Measurements from ENCODE around the gene PIN1.

DNA sequence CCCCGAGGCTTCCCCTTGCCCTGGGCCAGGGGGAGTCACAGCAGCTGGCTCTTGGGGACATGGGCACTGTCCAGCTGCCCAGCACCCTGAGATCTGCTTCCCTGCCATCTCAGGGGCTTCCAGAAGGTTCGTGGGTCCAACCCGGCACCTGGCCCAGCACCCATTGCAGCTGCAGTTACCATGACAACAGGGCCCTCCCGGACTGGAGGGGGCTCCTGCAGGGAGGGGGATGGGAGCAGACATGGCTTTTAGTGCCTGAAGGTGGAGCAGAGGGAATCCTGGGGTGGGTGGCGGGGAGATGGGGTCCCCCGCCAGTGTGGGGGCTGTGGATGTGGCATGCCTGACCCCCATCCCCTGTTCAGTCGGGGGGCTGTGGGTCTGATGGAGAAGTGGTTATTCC lies 14.7 kb downstream of the PIN1 start:
- TF ChIP-seq, protein P1, sequence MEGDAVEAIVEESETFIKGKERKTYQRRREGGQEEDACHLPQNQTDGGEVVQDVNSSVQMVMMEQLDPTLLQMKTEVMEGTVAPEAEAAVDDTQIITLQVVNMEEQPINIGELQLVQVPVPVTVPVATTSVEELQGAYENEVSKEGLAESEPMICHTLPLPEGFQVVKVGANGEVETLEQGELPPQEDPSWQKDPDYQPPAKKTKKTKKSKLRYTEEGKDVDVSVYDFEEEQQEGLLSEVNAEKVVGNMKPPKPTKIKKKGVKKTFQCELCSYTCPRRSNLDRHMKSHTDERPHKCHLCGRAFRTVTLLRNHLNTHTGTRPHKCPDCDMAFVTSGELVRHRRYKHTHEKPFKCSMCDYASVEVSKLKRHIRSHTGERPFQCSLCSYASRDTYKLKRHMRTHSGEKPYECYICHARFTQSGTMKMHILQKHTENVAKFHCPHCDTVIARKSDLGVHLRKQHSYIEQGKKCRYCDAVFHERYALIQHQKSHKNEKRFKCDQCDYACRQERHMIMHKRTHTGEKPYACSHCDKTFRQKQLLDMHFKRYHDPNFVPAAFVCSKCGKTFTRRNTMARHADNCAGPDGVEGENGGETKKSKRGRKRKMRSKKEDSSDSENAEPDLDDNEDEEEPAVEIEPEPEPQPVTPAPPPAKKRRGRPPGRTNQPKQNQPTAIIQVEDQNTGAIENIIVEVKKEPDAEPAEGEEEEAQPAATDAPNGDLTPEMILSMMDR (IDR thresholded peaks at IDR 0.05 in 2 of 3, conservative IDR thresholded peaks at IDR 0.05 in 1 of 3; ENCODE audit: control insufficient read depth in 2 of 3, extremely low read depth in 1 of 3, insufficient read depth in 1 of 3, low read depth in 3 of 3, low read length in 3 of 3): no peak
- TF ChIP-seq IKZF1 (conservative IDR thresholded peaks at IDR 0.05): no peak
- TF ChIP-seq BRCA1 (IDR thresholded peaks at IDR 0.05; ENCODE audit: low read depth, low read length): no peak
- TF ChIP-seq POLR2AphosphoS5 (IDR thresholded peaks at IDR 0.05; ENCODE audit: low read length): no peak
- no peak for TF ChIP-seq TCF7 (IDR thresholded peaks at IDR 0.05; ENCODE audit: borderline replicate concordance)
- no peak for TF ChIP-seq EGR1 (IDR thresholded peaks at IDR 0.05; ENCODE audit: borderline replicate concordance in 1 of 2, low read depth in 2 of 2, low read length in 2 of 2)
- TF ChIP-seq FOXM1 (IDR thresholded peaks at IDR 0.05; ENCODE audit: low read depth, low read length): no peak
- no peak for TF ChIP-seq ESRRA (IDR thresholded peaks at IDR 0.05; ENCODE audit: low read length)
- no peak for TF ChIP-seq RCOR1 (conservative IDR thresholded peaks at IDR 0.05; ENCODE audit: low read depth, low read length)
